ENCODE data around the gene DHRSX.
"Not testable (repeated sequence)": the region's sequence is repeated elsewhere in the genome, so short reads cannot be mapped to it uniquely, and the experiment has no call there.

- not testable (repeated sequence) for TF ChIP-seq CTCF (IDR thresholded peaks at IDR 0.05); CHD4 (IDR thresholded peaks at IDR 0.05; ENCODE audit: borderline replicate concordance); RNF2 (IDR thresholded peaks at IDR 0.05; ENCODE audit: borderline replicate concordance, low read depth); POLR2A (IDR thresholded peaks at IDR 0.05; ENCODE audit: low read length); RAD21 (conservative IDR thresholded peaks at IDR 0.05 in 1 of 2, IDR thresholded peaks at IDR 0.05 in 1 of 2); BHLHE40 (IDR thresholded peaks at IDR 0.05; ENCODE audit: low read depth, low read length); PBX3 (IDR thresholded peaks at IDR 0.05); ELK1 (IDR thresholded peaks at IDR 0.05; ENCODE audit: low read depth, low read length)
Observed at GRCh38 chrX:2454620-2455019, 46.2 kb downstream of the DHRSX start.

Data from A549 (cell line).